Measurements from ENCODE around the gene LYPLA2. TPM values are rescaled to one million over a fixed set of nuclear protein-coding genes. Genes with fewer than 3 reads are reported as not detected.
A peak's percentile ranks its signal among the peaks of the same experiment; 100 is the strongest.
"Not testable (repeated sequence)": the region's sequence is repeated elsewhere in the genome, so short reads cannot be mapped to it uniquely, and the experiment has no call there.

Gene LYPLA2
- total RNA-seq, 2 experiments from 2014 or later, result 55.0 to 64.8 TPM

GRCh38 chr1:23779826-23780371, 11.0 kb upstream of the LYPLA2 start:
- Mint-ChIP-seq H3K4me1 (peaks cover 35% of the 10 kb centered on the region), H3K4me3 (peak overlapping the region; percentile 87), H3K27me3 (no peaks in the 10 kb centered on the region), H3K36me3 (ENCODE audit: low read depth) (peaks cover 14% of the 10 kb centered on the region), H3K27ac (peak overlapping the region; percentile 78), H3K9me3 (ENCODE audit: low read depth) (no peaks in the 10 kb centered on the region)
- intact Hi-C loops (cut with DNase I, micrococcal nuclease), result loop anchor here in 1 of 2 experiments (10.0 kb wide), 1 partner anchor 615 kb away; no protein-coding TSS in a partner anchor
- peak; percentile 58 for ATAC-seq
- POLR2A ChIA-PET, result interaction anchor here (0.6 to 1.7 kb wide), 4 partner anchors 8 to 408 kb away, joined by 3 to 7 read pairs (median 3); partner anchors contain the start of genes LYPLA2 and RPL11
- DNase-seq, result no peak
- CTCF ChIA-PET, result interaction anchor here (0.6 to 2.4 kb wide), 6 partner anchors 9 to 297 kb away, joined by 3 to 17 read pairs (median 4); partner anchors contain the start of genes ELOA, LYPLA2 and RPL11

GRCh38 chr1:23783141-23783540, 7.8 kb upstream of the LYPLA2 start:
- intact Hi-C loops (cut with DNase I, micrococcal nuclease); H3K4me3 Mint-ChIP-seq; POLR2A ChIA-PET; H3K27ac Mint-ChIP-seq; DNase-seq; H3K9me3 Mint-ChIP-seq (ENCODE audit: low read depth); ATAC-seq; H3K27me3 Mint-ChIP-seq: not testable (repeated sequence)
- H3K36me3 Mint-ChIP-seq (ENCODE audit: low read depth), result peaks cover 40% of the 10 kb centered on the region
- peaks cover 20% of the 10 kb centered on the region for H3K4me1 Mint-ChIP-seq
- CTCF ChIA-PET, result interaction anchor here (0.7 to 1.2 kb wide), 2 partner anchors 11 to 672 kb away, joined by 4 read pairs; no protein-coding TSS in a partner anchor

GRCh38 chr1:23784846-23785245, 6.1 kb upstream of the LYPLA2 start:
- no peak for ATAC-seq
- intact Hi-C loops (cut with DNase I, micrococcal nuclease), result no loop called here
- Mint-ChIP-seq H3K9me3 (ENCODE audit: low read depth) (no peaks in the 10 kb centered on the region), H3K27me3 (no peaks in the 10 kb centered on the region), H3K27ac (no peak overlapping the region), H3K36me3 (ENCODE audit: low read depth) (peaks cover 41% of the 10 kb centered on the region), H3K4me3 (no peak overlapping the region), H3K4me1 (peaks cover 11% of the 10 kb centered on the region)
- no peak for DNase-seq
- POLR2A ChIA-PET, result no interaction called here
- CTCF ChIA-PET, result interaction anchor here (1.3 kb wide), 1 partner anchor 13 kb away, joined by 3 read pairs; no protein-coding TSS in a partner anchor

GRCh38 chr1:23787701-23788100, 3.2 kb upstream of the LYPLA2 start:
- no peak overlapping the region for H3K4me3 Mint-ChIP-seq
- no peak overlapping the region for H3K27ac Mint-ChIP-seq
- DNase-seq (no peak), ATAC-seq (no peak)
- H3K4me1 Mint-ChIP-seq, result peaks cover 13% of the 10 kb centered on the region
- ChIA-PET POLR2A (no interaction called here), CTCF (interaction anchor here (1.1 to 1.6 kb wide), 2 partner anchors 16 to 96 kb away, joined by 3 to 6 read pairs; partner anchors contain the start of gene RPL11)
- peaks cover 33% of the 10 kb centered on the region for H3K36me3 Mint-ChIP-seq (ENCODE audit: low read depth)
- H3K9me3 Mint-ChIP-seq (ENCODE audit: low read depth), result no peaks in the 10 kb centered on the region
- intact Hi-C loops (cut with DNase I, micrococcal nuclease), result no loop called here
- H3K27me3 Mint-ChIP-seq, result no peaks in the 10 kb centered on the region

- H3K27ac Mint-ChIP-seq, result peak overlapping the region; percentile 29
- intact Hi-C loops (cut with DNase I, micrococcal nuclease), result no loop called here
- DNase-seq (no peak), ATAC-seq (no peak)
- peaks cover 33% of the 10 kb centered on the region for H3K36me3 Mint-ChIP-seq (ENCODE audit: low read depth)
- no peaks in the 10 kb centered on the region for H3K9me3 Mint-ChIP-seq (ENCODE audit: low read depth)
- H3K4me1 Mint-ChIP-seq, result peaks cover 13% of the 10 kb centered on the region
- no peaks in the 10 kb centered on the region for H3K27me3 Mint-ChIP-seq
- POLR2A ChIA-PET, result interaction anchor here (0.5 kb wide), 1 partner anchor 9 kb away, joined by 3 read pairs; no protein-coding TSS in a partner anchor
- no peak overlapping the region for H3K4me3 Mint-ChIP-seq
- CTCF ChIA-PET, result interaction anchor here (0.5 to 1.6 kb wide), 4 partner anchors 9 to 171 kb away, joined by 3 to 6 read pairs (median 3); partner anchors contain the start of gene RPL11
These were observed 2.2 kb upstream of the LYPLA2 start for GRCh38 chr1:23788695-23789094.

- no peaks in the 10 kb centered on the region for H3K9me3 Mint-ChIP-seq (ENCODE audit: low read depth)
- peaks cover 22% of the 10 kb centered on the region for H3K36me3 Mint-ChIP-seq (ENCODE audit: low read depth)
- ChIA-PET POLR2A (interaction anchor here (0.6 to 1.7 kb wide), 4 partner anchors 8 to 182 kb away, joined by 3 to 7 read pairs (median 4); partner anchors contain the start of genes GALE and PITHD1), CTCF (interaction anchor here (1.0 to 2.9 kb wide), 7 partner anchors 8 to 173 kb away, joined by 3 to 10 read pairs (median 3); no protein-coding TSS in a partner anchor)
- H3K4me1 Mint-ChIP-seq, result peaks cover 13% of the 10 kb centered on the region
- peak; percentile 53 for DNase-seq
- peak overlapping the region; percentile 86 for H3K4me3 Mint-ChIP-seq
- H3K27me3 Mint-ChIP-seq, result no peaks in the 10 kb centered on the region
- peak overlapping the region; percentile 79 for H3K27ac Mint-ChIP-seq
- ATAC-seq, result peak; percentile 37
- intact Hi-C loops (cut with DNase I, micrococcal nuclease), result loop anchor here (1.0 to 2.0 kb wide), 5 partner anchors 9 to 189 kb away; partner anchors contain the start of genes GALE (in 2 of the 2), PITHD1 (in 2 of the 2), ELOA (in 1 of the 2) and HMGCL (in 1 of the 2)
These were observed 637 bp downstream of the LYPLA2 start for GRCh38 chr1:23791516-23792047.

GRCh38 chr1:23792151-23792945, 1.4 kb downstream of the LYPLA2 start:
- ChIA-PET POLR2A (interaction anchor here (1.4 to 1.7 kb wide), 2 partner anchors 8 to 14 kb away, joined by 4 read pairs; partner anchors contain the start of genes GALE and PITHD1), CTCF (interaction anchor here (0.7 to 2.9 kb wide), 5 partner anchors 13 to 366 kb away, joined by 3 to 10 read pairs (median 3); no protein-coding TSS in a partner anchor)
- Mint-ChIP-seq H3K36me3 (ENCODE audit: low read depth) (peaks cover 17% of the 10 kb centered on the region), H3K27me3 (no peaks in the 10 kb centered on the region), H3K27ac (peak overlapping the region; percentile 79), H3K9me3 (ENCODE audit: low read depth) (no peaks in the 10 kb centered on the region), H3K4me1 (peaks cover 13% of the 10 kb centered on the region), H3K4me3 (peak overlapping the region; percentile 86)
- no peak for ATAC-seq
- intact Hi-C loops (cut with DNase I, micrococcal nuclease), result no loop called here
- DNase-seq, result no peak

GRCh38 chr1:23793018-23793781, 2.3 kb downstream of the LYPLA2 start:
- peak overlapping the region; percentile 7 for H3K4me3 Mint-ChIP-seq

GRCh38 chr1:23793861-23794731, 3.2 kb downstream of the LYPLA2 start:
- H3K27ac Mint-ChIP-seq, result no peak overlapping the region
- DNase-seq (no peak), ATAC-seq (no peak)
- peaks cover 17% of the 10 kb centered on the region for H3K4me1 Mint-ChIP-seq
- POLR2A ChIA-PET, result no interaction called here
- H3K27me3 Mint-ChIP-seq, result no peaks in the 10 kb centered on the region
- H3K36me3 Mint-ChIP-seq (ENCODE audit: low read depth), result peaks cover 18% of the 10 kb centered on the region
- CTCF ChIA-PET, result interaction anchor here (0.6 to 0.7 kb wide), 3 partner anchors 61 to 158 kb away, joined by 3 to 5 read pairs (median 4); no protein-coding TSS in a partner anchor
- intact Hi-C loops (cut with DNase I, micrococcal nuclease), result no loop called here
- H3K4me3 Mint-ChIP-seq, result no peak overlapping the region
- H3K9me3 Mint-ChIP-seq (ENCODE audit: low read depth), result no peaks in the 10 kb centered on the region

More at GRCh38 chr1:23793018-23793781, 2.3 kb downstream of the LYPLA2 start:
- Mint-ChIP-seq H3K36me3 (ENCODE audit: low read depth) (peaks cover 14% of the 10 kb centered on the region), H3K9me3 (ENCODE audit: low read depth) (no peaks in the 10 kb centered on the region), H3K27ac (no peak overlapping the region), H3K4me1 (peaks cover 13% of the 10 kb centered on the region), H3K27me3 (no peaks in the 10 kb centered on the region)
- peak; percentile 63 for DNase-seq
- POLR2A ChIA-PET, result no interaction called here
- CTCF ChIA-PET, result no interaction called here
- ATAC-seq, result no peak
- intact Hi-C loops (cut with DNase I, micrococcal nuclease), result no loop called here

GRCh38 chr1:23794732-23795182, 3.8 kb downstream of the LYPLA2 start:
- CTCF ChIA-PET, result interaction anchor here (0.6 to 0.7 kb wide), 2 partner anchors 61 to 159 kb away, joined by 3 to 5 read pairs; no protein-coding TSS in a partner anchor
- H3K9me3 Mint-ChIP-seq (ENCODE audit: low read depth); H3K27me3 Mint-ChIP-seq; H3K4me3 Mint-ChIP-seq; ATAC-seq; H3K27ac Mint-ChIP-seq; POLR2A ChIA-PET; DNase-seq; intact Hi-C loops (cut with DNase I, micrococcal nuclease): not testable (repeated sequence)
- peaks cover 22% of the 10 kb centered on the region for H3K4me1 Mint-ChIP-seq
- H3K36me3 Mint-ChIP-seq (ENCODE audit: low read depth), result peaks cover 20% of the 10 kb centered on the region

Data from activated CD4-positive, alpha-beta T cell treated with anti-CD3 and anti-CD28 coated beads for 36 hours (primary cell).